OCI-LY7 (cell line): ENCODE measurements around the gene BCL3. TPM values are rescaled to one million over a fixed set of nuclear protein-coding genes. Genes with fewer than 3 reads are reported as not detected.

Experiments
- BruUV-seq: library from RNA; stranded (reverse); fragments of 400-500 nt; replicated peaks from 2 replicates; lab custom pipeline; 2021; lab: Mats Ljungman, UMichigan
- CTCF ChIA-PET: fragments of 300-600 bp; sonication (Branson Sonifier 250); formaldehyde crosslinking; loops from one replicate; lab custom pipeline; 2022; ENCODE audit warnings: antibody characterized with exemption; ENCODE audit not compliant: unreplicated experiment; lab: Charles Lee
- POLR2A ChIA-PET: fragments of 300-600 bp; sonication (Branson Sonifier 250); formaldehyde crosslinking; loops from one replicate; lab custom pipeline; 2022; ENCODE audit warnings: antibody characterized with exemption; lab: Charles Lee
- DNase-seq: peaks from one replicate; pipeline ENCODE4 v3.0.0-alpha.2; 2015; ENCODE audit warnings: low spot score
- H2AFZ ChIP-seq: fragments of 200-600 bp; sonication (generic), shearing (Covaris generic); 2 replicates; pipeline ENCODE4 v1.6.1; 2014; ENCODE audit warnings: mild to moderate bottlenecking, antibody characterized with exemption, low read length, moderate library complexity
- H3K27ac ChIP-seq: fragments of 200-600 bp; sonication (generic); 2 replicates; pipeline ENCODE4 v1.5.1; 2014; ENCODE audit warnings: mixed run types, low read depth, mild to moderate bottlenecking, moderate library complexity, low read length, inconsistent platforms; ENCODE audit not compliant: poor library complexity, severe bottlenecking
- H3K36me3 ChIP-seq: fragments of 200-600 bp; sonication (generic); 2 replicates; pipeline ENCODE4 v1.6.1; 2014; ENCODE audit warnings: mild to moderate bottlenecking, antibody characterized with exemption, low read length, moderate library complexity, mixed read lengths; ENCODE audit not compliant: insufficient read depth
- H3K4me1 ChIP-seq: fragments of 200-600 bp; sonication (generic); 2 replicates; pipeline ENCODE4 v1.5.1; 2014; ENCODE audit warnings: mild to moderate bottlenecking, low read length; ENCODE audit not compliant: insufficient read depth, poor library complexity, severe bottlenecking
- H3K4me2 ChIP-seq: fragments of 200-600 bp; sonication (generic); 2 replicates; pipeline ENCODE4 v1.6.1; 2014; ENCODE audit warnings: mild to moderate bottlenecking, low read length
- H3K4me3 ChIP-seq: fragments of 200-600 bp; sonication (generic); 2 replicates; pipeline ENCODE4 v1.5.1; 2014; ENCODE audit warnings: mild to moderate bottlenecking, low read depth, low read length; ENCODE audit not compliant: poor library complexity, severe bottlenecking
- H3K79me2 ChIP-seq: fragments of 200-600 bp; sonication (generic); 2 replicates; pipeline ENCODE4 v1.6.1; 2016; ENCODE audit warnings: low read depth, mild to moderate bottlenecking, low read length, moderate library complexity, mixed read lengths; ENCODE audit not compliant: insufficient read depth
- H3K9me2 ChIP-seq: fragments of 200-600 bp; sonication (generic); 2 replicates; pipeline ENCODE4 v1.6.1; 2016; ENCODE audit warnings: mild to moderate bottlenecking, low read length, mixed read lengths; ENCODE audit not compliant: insufficient read depth
- H3K9me3 ChIP-seq: fragments of 200-600 bp; sonication (generic); 2 replicates; pipeline ENCODE4 v1.6.1; 2014; ENCODE audit warnings: mild to moderate bottlenecking, mixed run types, low read length, mixed read lengths
- H4K20me1 ChIP-seq: fragments of 200-600 bp; sonication (generic); 2 replicates; pipeline ENCODE4 v1.6.1; 2014; ENCODE audit warnings: mild to moderate bottlenecking, antibody characterized with exemption, low read length, moderate library complexity, mixed read lengths; ENCODE audit not compliant: insufficient read depth
- EZH2phosphoT487 ChIP-seq: fragments of 200-600 bp; sonication (generic); IDR thresholded peaks from 2 replicates; pipeline ENCODE4 v1.6.1; 2018; ENCODE audit warnings: low read depth, borderline replicate concordance, mild to moderate bottlenecking, mixed run types, antibody characterized with exemption, low read length, moderate library complexity, mixed read lengths
- intact Hi-C: fragments of 100-400 bp; cut with micrococcal nuclease; formaldehyde crosslinking; loops from one replicate; pipeline ENCODE4 v1.10.0; 2022; ENCODE audit not compliant: unreplicated experiment
- total RNA-seq, 2 experiments: library from RNA; depleted of rRNA in 1 of 2; stranded (reverse); fragments of >200 nt in 1 of 2; shearing (Covaris generic) in 1 of 2; gene quantifications; 2 replicates each; pipeline ENCODE4 v1.2.3, GENCODE V29; 2014 to 2022
- TF ChIP-seq, protein P1 (sequence below): fragments of 200-600 bp; sonication (generic); conservative IDR thresholded peaks from 2 replicates; pipeline ENCODE4 v1.5.1; 2014; ENCODE audit warnings: mild to moderate bottlenecking, antibody characterized with exemption, low read length, moderate library complexity, mixed read lengths

BCL3 gene
- total RNA-seq, 2 experiments from 2014 or later: 10.2 to 18.6 TPM

DNA sequence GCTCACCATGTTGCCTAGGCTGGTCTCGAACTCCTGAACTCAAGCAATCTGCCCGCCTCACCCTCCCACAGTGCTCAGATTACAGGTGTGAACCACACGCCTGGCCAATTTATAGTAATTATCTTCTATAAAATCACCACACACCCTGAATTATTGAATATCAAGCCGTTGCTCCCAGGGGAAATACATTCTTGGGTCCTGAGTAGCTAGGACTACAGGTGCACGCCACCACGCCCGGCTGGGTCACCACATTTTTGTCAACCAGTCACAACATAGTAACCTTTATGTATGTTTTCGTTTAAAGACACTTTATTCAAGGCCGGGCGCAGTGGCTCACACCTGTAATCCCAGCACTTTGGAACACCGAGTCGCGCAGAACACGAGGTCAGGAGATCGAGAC is 37.5 kb downstream of the BCL3 start:
- Histone ChIP-seq H3K9me3 (no peaks in the 10 kb centered on the region), H3K36me3 (no peaks in the 10 kb centered on the region), H3K4me1 (peaks cover 4% of the 10 kb centered on the region), H2AFZ (no peak overlapping the region), H3K27ac (no peak overlapping the region), H3K79me2 (no peaks in the 10 kb centered on the region), H4K20me1 (no peaks in the 10 kb centered on the region), H3K9me2 (no peaks in the 10 kb centered on the region), H3K4me3 (no peak overlapping the region), H3K4me2 (no peak overlapping the region)
- intact Hi-C loops: no loop called here
- CTCF ChIA-PET: no interaction called here
- POLR2A ChIA-PET: no interaction called here
- DNase-seq: no peak
- TF ChIP-seq, protein P1, sequence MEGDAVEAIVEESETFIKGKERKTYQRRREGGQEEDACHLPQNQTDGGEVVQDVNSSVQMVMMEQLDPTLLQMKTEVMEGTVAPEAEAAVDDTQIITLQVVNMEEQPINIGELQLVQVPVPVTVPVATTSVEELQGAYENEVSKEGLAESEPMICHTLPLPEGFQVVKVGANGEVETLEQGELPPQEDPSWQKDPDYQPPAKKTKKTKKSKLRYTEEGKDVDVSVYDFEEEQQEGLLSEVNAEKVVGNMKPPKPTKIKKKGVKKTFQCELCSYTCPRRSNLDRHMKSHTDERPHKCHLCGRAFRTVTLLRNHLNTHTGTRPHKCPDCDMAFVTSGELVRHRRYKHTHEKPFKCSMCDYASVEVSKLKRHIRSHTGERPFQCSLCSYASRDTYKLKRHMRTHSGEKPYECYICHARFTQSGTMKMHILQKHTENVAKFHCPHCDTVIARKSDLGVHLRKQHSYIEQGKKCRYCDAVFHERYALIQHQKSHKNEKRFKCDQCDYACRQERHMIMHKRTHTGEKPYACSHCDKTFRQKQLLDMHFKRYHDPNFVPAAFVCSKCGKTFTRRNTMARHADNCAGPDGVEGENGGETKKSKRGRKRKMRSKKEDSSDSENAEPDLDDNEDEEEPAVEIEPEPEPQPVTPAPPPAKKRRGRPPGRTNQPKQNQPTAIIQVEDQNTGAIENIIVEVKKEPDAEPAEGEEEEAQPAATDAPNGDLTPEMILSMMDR: no peak
- no peak for TF ChIP-seq EZH2phosphoT487
- no TSS peak for BruUV-seq

DNA sequence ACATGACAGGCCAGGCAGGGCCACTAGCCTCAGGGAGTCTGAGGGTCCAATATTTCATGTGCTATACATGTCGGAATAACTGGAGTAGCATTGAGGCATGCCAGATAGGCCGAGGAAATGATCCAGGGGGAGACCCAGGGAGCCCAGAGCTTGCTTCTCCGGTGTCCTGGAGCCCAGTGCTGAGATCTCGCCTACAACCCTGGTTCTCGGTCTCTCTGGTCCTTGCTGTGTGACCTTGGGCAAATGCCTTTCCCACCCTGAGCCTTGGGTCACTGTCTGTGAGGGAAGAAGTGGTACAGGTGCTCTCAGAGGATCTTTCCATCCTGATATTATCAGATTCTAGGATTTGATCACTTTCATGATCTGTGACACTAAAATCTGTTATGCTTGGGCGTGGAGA is 40.5 kb downstream of the BCL3 start:
- BruUV-seq: no TSS peak
- ChIA-PET CTCF (no interaction called here), POLR2A (no interaction called here)
- TF ChIP-seq, protein P1: no peak
- TF ChIP-seq EZH2phosphoT487: no peak
- H3K27ac ChIP-seq: no peak overlapping the region
- intact Hi-C loops: no loop called here
- peaks cover 12% of the 10 kb centered on the region for H3K4me1 ChIP-seq
- H2AFZ ChIP-seq: no peak overlapping the region
- H4K20me1 ChIP-seq: no peaks in the 10 kb centered on the region
- no peak overlapping the region for H3K4me3 ChIP-seq
- no peaks in the 10 kb centered on the region for H3K36me3 ChIP-seq
- no peak for DNase-seq
- H3K9me2 ChIP-seq: no peaks in the 10 kb centered on the region
- H3K9me3 ChIP-seq: no peaks in the 10 kb centered on the region
- H3K4me2 ChIP-seq: no peak overlapping the region
- H3K79me2 ChIP-seq: no peaks in the 10 kb centered on the region

- Histone ChIP-seq H3K4me1 (peaks cover 8% of the 10 kb centered on the region), H3K27ac (no peak overlapping the region), H3K79me2 (no peaks in the 10 kb centered on the region), H3K4me2 (no peak overlapping the region), H3K36me3 (no peaks in the 10 kb centered on the region), H4K20me1 (no peaks in the 10 kb centered on the region), H3K4me3 (no peak overlapping the region), H3K9me3 (no peaks in the 10 kb centered on the region), H2AFZ (no peak overlapping the region), H3K9me2 (no peaks in the 10 kb centered on the region)
- CTCF ChIA-PET: interaction anchor here (0.6 kb wide), 1 partner anchor 133 kb away, joined by 3 read pairs; no protein-coding TSS in a partner anchor
- no peak for DNase-seq
- intact Hi-C loops: no loop called here
- TF ChIP-seq, protein P1: no peak
- POLR2A ChIA-PET: no interaction called here
- no TSS peak for BruUV-seq
These were observed 41.5 kb downstream of the BCL3 start for GRCh38 chr19:44789943-44790483.
